ENCODE measurements around the gene NUP133. TPM values are rescaled to one million over a fixed set of nuclear protein-coding genes. Genes with fewer than 3 reads are reported as not detected.
A peak's percentile ranks its signal among the peaks of the same experiment; 100 is the strongest.

Gene NUP133
- total and polyA plus RNA-seq, 8 donors, result 6.3 to 18.7 (median 14.6) TPM

- TF ChIP-seq, protein P1, sequence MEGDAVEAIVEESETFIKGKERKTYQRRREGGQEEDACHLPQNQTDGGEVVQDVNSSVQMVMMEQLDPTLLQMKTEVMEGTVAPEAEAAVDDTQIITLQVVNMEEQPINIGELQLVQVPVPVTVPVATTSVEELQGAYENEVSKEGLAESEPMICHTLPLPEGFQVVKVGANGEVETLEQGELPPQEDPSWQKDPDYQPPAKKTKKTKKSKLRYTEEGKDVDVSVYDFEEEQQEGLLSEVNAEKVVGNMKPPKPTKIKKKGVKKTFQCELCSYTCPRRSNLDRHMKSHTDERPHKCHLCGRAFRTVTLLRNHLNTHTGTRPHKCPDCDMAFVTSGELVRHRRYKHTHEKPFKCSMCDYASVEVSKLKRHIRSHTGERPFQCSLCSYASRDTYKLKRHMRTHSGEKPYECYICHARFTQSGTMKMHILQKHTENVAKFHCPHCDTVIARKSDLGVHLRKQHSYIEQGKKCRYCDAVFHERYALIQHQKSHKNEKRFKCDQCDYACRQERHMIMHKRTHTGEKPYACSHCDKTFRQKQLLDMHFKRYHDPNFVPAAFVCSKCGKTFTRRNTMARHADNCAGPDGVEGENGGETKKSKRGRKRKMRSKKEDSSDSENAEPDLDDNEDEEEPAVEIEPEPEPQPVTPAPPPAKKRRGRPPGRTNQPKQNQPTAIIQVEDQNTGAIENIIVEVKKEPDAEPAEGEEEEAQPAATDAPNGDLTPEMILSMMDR (IDR thresholded peaks at IDR 0.05), result no peak
- Histone ChIP-seq H3K36me3 (no peaks in the 10 kb centered on the region), H3K9me3 (no peaks in the 10 kb centered on the region), H3K4me3 (no peak overlapping the region), H3K27me3 (no peaks in the 10 kb centered on the region), H3K27ac (no peak overlapping the region), H3K4me1 (peaks cover 0 to 36% (median 0%) of the 10 kb centered on the region in 3 donors)
- WGBS, 2 donors, result 83 to 91% methylated on average over 5 of the region's 5 CpGs
- ATAC-seq, result no peak
- DNase-seq, result no peak
- intact Hi-C loops (cut with DNase I), result loop anchor here in 2 of 3 donors (10.0 kb wide), 1 partner anchor 72 kb away; the partner anchor contains the start of genes TAF5L (in 2 of the 2) and URB2 (in 2 of the 2)
- FAIRE-seq, result no peak
Observed at GRCh38 chr1:229552732-229553131, 44.6 kb upstream of the NUP133 start.

- 63 to 64% methylated on average over 3 of the region's 3 CpGs for WGBS, 2 donors
- no peak overlapping the region for H3K27ac ChIP-seq
- intact Hi-C loops (cut with DNase I), result loop anchor here in 2 of 3 donors (10.0 kb wide), 1 partner anchor 74 kb away; the partner anchor contains the start of genes TAF5L (in 2 of the 2) and URB2 (in 2 of the 2)
- H3K4me1 ChIP-seq, result peaks cover 0 to 23% (median 0%) of the 10 kb centered on the region in 3 donors
- peaks cover 0 to 9% (median 9%) of the 10 kb centered on the region in 3 donors for H3K36me3 ChIP-seq
- H3K9me3 ChIP-seq, result no peaks in the 10 kb centered on the region
- no peak for FAIRE-seq
- TF ChIP-seq, protein P1 (IDR thresholded peaks at IDR 0.05), result no peak
- ATAC-seq, result no peak
- H3K4me3 ChIP-seq, result no peak overlapping the region
- H3K27me3 ChIP-seq, result no peaks in the 10 kb centered on the region
- DNase-seq, result no peak
Observed at GRCh38 chr1:229550812-229551567, 42.8 kb upstream of the NUP133 start.

DNA sequence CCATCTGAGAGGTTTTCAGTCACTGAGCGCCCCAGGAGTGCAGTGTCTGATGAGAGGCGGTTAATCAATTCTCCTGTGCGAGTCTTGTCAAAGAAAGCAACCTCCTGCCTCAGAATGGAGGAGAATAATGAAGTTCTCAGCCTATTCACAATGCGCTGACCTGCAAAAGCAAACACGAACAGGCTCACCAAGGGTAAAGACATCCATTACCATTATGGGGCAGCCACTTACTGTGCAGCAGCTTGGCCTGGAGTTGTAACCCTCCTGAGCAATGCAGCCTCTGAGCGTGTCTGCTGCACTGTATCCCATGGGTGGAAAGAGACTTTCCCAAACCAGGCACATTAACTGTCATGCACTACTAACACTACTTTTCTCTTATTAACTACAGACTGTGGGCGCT is 39.4 kb upstream of the NUP133 start:
- no peaks in the 10 kb centered on the region for H3K27me3 ChIP-seq
- FAIRE-seq, result no peak

DNA sequence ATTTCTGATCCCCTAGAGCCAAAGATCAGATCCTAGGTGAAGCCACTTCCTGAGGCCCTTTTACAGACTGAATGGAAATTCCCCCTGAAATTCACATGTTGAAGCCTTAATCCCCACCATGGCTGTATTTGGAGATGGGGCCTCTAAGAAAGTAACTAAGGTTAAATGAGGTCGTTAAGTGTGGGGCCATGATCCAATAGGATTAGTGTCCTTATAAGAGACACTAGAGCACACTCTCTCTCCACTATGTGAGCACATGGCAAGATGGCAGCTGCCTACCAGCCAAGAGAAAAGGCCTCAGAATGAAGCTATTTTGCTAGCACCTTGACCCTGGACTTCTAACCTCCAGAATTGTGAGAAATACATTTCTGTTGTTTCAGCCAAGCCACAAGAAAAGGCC is 36.4 kb upstream of the NUP133 start:
- Histone ChIP-seq H3K27ac (no peak overlapping the region), H3K4me1 (peaks cover 0 to under 1% (median 0%) of the 10 kb centered on the region in 3 donors), H3K36me3 (peaks cover 0 to 16% (median 9%) of the 10 kb centered on the region in 3 donors), H3K4me3 (no peak overlapping the region), H3K9me3 (no peaks in the 10 kb centered on the region), H3K27me3 (no peaks in the 10 kb centered on the region)
- FAIRE-seq (no peak), DNase-seq (no peak), ATAC-seq (no peak)
- intact Hi-C loops (cut with DNase I), result no loop called here
- TF ChIP-seq, protein P1 (IDR thresholded peaks at IDR 0.05), result no peak
- 96% methylated on average over 1 of the region's 1 CpG for WGBS, 2 donors

More for the DNA sequence above, 39.4 kb upstream of the NUP133 start:
- Histone ChIP-seq H3K9me3 (no peaks in the 10 kb centered on the region), H3K4me3 (no peak overlapping the region), H3K36me3 (peaks cover 0 to 9% (median 9%) of the 10 kb centered on the region in 3 donors), H3K4me1 (peaks cover 0 to 9% (median 0%) of the 10 kb centered on the region in 3 donors), H3K27ac (no peak overlapping the region)
- DNase-seq (no peak), ATAC-seq (peak in 1 of 4 donors; percentile 9)
- TF ChIP-seq, protein P1 (IDR thresholded peaks at IDR 0.05), result no peak
- intact Hi-C loops (cut with DNase I), result no loop called here
- 95 to 98% methylated on average over 7 of the region's 7 CpGs for WGBS, 2 donors
